Measurements from ENCODE around the gene SMO.
"Not testable (repeated sequence)": the region's sequence is repeated elsewhere in the genome, so short reads cannot be mapped to it uniquely, and the experiment has no call there.

SMO gene

DNA sequence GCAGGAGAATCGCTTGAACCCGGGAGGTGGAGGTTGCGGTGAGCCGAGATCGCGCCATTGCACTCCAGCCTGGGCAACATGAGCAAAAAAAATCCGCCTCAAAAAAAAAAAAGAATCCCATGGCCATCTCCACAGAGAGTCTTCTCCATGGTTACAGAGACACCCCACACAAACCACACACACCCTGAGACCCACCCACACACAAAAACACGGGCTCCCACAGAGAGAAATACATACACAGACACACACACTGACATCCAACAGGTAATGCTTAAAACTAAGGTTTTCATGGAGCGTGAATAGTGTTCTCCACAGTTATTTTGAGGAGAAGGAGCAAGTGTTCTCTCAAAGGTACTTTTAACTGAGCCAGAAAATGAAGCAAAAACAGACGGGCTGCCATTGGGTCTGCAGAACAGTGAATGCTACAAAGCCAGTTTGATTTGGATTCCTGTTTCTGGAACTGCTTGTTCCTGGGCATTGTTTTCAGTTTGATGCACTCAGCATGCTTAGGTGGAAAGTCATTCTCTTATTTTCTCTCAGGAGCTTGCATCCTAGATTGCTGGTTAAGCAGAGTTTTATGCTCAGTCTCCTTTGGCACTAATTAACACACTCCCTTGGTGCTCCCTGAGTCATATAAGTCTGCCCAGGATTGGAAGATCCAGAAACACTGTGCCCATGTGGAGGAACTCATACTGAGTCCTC lies 51.8 kb downstream of the SMO start:
- DNase-seq (ENCODE audit: low read depth, low spot score), result no peak

GRCh38 chr7:129244220-129244619 lies 55.8 kb downstream of the SMO start:
- no peak for DNase-seq (ENCODE audit: low read depth, low spot score)

DNA sequence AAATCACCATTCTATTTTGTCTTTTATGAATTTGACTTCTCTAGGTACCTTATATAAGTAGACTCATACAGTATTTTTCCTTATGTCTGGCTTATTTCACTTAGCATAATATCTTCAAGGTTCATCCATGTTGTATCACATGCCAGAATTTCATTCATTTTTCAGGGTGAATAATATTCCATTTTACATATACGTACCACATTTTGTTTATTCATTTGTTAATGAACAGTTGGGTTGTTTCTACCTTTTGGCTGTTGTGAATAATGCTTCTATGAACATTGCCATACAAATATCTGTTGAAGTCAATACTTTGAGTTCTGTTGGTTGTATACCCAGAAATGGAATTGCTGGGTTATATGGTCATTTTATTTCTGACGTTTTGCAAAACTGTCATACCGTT lies 57.1 kb downstream of the SMO start:
- no peak for DNase-seq (ENCODE audit: low read depth, low spot score)

DNA sequence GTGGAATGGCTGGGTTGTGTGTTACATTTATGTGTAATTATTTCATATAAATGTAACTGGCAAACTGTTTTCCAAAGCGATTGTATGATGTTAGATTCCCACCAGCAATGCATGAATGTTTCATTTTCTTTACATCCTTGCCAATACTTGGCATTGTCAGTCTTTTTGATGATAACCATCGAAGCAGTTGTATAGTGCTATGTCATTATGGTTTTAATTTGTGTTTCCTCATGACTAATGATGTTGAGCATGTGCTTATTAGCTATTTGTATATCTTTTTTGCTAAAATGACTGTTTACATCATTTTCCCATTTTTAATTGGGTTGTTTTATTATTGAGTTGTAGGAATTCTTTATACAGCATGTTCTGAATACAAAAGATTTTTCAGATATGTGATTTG lies 58.7 kb downstream of the SMO start:
- DNase-seq (ENCODE audit: low read depth, low spot score), result no peak

- DNase-seq (ENCODE audit: low read depth, low spot score), result no peak
These were observed 63.7 kb downstream of the SMO start for GRCh38 chr7:129252128-129252527.

GRCh38 chr7:129252603-129253002 lies 64.2 kb downstream of the SMO start:
- not testable (repeated sequence) for DNase-seq (ENCODE audit: low read depth, low spot score)

DNA sequence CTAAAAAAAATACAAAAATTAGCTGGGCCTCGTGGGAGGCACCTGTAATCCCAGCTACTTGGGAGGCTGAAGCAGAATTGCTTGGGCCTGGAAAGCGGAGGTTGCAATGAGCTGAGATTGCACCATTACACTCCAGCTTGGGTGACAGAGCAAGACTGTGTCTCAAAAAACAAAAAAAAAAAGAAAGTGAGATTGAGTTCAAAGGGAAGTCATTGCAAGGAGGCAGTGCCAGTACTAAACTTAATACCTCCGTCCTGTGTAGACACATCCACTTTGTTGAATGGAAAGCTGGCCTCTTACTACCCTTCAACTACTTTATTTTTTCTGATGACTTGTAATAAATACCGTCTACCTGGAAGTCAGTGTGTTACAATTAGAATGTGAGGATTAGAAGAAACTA lies 67.4 kb downstream of the SMO start:
- no peak for DNase-seq (ENCODE audit: low read depth, low spot score)

- no peak for DNase-seq (ENCODE audit: low read depth, low spot score)
These were observed 67.8 kb downstream of the SMO start for GRCh38 chr7:129256221-129256620.

DNA sequence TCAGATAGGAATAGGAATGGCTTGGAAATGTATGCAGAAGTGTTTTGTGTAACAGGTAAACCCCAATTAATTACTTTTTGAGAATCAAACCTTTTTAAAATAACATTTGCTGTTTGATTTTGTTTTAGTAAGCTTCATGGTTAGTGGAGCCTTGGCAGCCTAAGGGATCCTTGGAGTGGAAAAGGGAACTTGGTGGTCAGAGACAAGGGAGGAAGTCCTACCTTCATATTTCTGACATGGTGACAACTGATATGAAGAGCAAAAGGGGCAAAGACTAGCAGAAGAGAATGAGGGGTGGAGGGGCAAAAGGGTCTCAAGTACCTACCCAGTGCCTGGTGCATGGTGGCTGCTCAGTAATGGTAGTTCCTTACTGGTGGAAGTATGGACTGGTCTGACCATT lies 68.7 kb downstream of the SMO start:
- no peak for DNase-seq (ENCODE audit: low read depth, low spot score)

DNA sequence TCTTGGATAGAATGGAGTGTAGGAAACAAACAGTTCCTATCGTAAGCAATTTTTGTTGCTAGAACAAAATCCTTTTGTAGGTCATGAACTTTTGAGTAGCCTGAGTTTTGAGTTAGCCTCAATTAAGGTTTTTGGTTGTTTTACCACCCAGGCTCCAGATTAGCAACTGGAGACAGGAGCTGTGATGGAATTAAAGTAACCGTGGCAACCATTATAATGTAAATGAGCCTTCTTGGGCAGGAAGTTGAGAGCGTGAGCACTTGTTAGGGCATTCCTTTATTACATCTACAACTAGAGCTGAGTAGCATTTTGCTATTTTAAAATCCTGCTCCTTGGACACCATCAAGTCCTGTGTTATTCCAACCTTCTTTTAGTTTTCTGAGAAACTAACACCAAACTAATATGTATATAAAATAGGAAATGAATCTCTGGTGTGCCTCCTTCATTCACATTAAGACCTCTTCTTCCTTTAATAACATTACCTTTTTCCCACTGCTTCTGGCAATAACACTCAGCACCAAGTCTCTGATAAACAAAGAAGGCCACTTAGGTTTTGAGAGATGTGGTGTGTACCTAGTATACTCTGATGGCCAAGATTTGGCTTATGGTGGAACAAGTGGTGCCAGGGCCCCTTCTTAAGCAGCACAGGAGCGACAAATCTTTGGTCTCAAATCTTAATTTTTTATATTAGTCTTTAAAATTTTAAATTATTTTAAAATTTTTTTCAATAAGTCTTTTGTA lies 70.4 kb downstream of the SMO start:
- no peak for DNase-seq (ENCODE audit: low read depth, low spot score)

- no peak for DNase-seq (ENCODE audit: low read depth, low spot score)
These were observed 73.9 kb downstream of the SMO start for GRCh38 chr7:129262324-129262723.

All from activated CD4-positive, CD25-positive, alpha-beta regulatory T cell treated with anti-CD3 and anti-CD28 coated beads, Interleukin-2, amount 50 U/mL, for 16 hours (primary cell).